WTC11 (cell line): ENCODE measurements around the gene C2orf15. TPM values are rescaled to one million over a fixed set of nuclear protein-coding genes. Genes with fewer than 3 reads are reported as not detected.

ENCODE experiments used
- ATAC-seq: fragments of 200-7000 bp; cut with Tn5 transposase; 2 replicates; pipeline ENCODE4 v1.10.0; 2021; ENCODE audit warnings: mild to moderate bottlenecking, moderate library complexity
- CTCF ChIA-PET: fragments of 300-600 bp; sonication (Branson Sonifier 250); formaldehyde crosslinking; loops from one replicate; lab custom pipeline; 2021; ENCODE audit warnings: antibody characterized with exemption; lab: Charles Lee
- POLR2A ChIA-PET: fragments of 350-600 bp; sonication (Branson Sonifier 250); formaldehyde crosslinking; loops from one replicate; lab custom pipeline; 2021; ENCODE audit warnings: antibody characterized with exemption; lab: Charles Lee
- DNase-seq: peaks from one replicate; pipeline ENCODE4 v3.0.0; 2021; ENCODE audit warnings: low spot score
- H3K27ac Mint-ChIP-seq: 2 replicates; pipeline ENCODE4 v1.8.0; 2021; ENCODE audit warnings: mixed read lengths
- H3K27me3 Mint-ChIP-seq: 2 replicates; pipeline ENCODE4 v1.8.0; 2021; ENCODE audit warnings: low read depth, mild to moderate bottlenecking, moderate library complexity, mixed read lengths
- H3K36me3 Mint-ChIP-seq: 2 replicates; pipeline ENCODE4 v1.8.0; 2021; ENCODE audit warnings: mixed read lengths
- H3K4me1 Mint-ChIP-seq: 2 replicates; pipeline ENCODE4 v1.8.0; 2022; ENCODE audit warnings: mixed read lengths
- H3K4me3 Mint-ChIP-seq: 2 replicates; pipeline ENCODE4 v1.8.0; 2021; ENCODE audit warnings: mild to moderate bottlenecking, moderate library complexity, mixed read lengths
- H3K9me3 Mint-ChIP-seq: 2 replicates; pipeline ENCODE4 v1.8.0; 2021; ENCODE audit warnings: mixed read lengths
- AFF4 ChIP-seq: sonication (generic); formaldehyde crosslinking; IDR thresholded peaks from 2 replicates; pipeline ENCODE4 v1.8.1; 2023; ENCODE audit warnings: mild to moderate bottlenecking, missing genetic modification reagents, borderline replicate concordance
- ARID4B ChIP-seq: sonication (generic); formaldehyde crosslinking; IDR thresholded peaks from 2 replicates; pipeline ENCODE4 v1.8.0; 2023; ENCODE audit warnings: missing genetic modification reagents, mild to moderate bottlenecking, borderline replicate concordance
- ATF6 ChIP-seq: sonication (generic); formaldehyde crosslinking; IDR thresholded peaks from 2 replicates; pipeline ENCODE4 v1.8.1; 2023; ENCODE audit warnings: mild to moderate bottlenecking, missing genetic modification reagents
- FOXJ3 ChIP-seq: sonication (generic); formaldehyde crosslinking; IDR thresholded peaks from 2 replicates; pipeline ENCODE4 v1.9.0; 2021; ENCODE audit warnings: missing genetic modification reagents, mild to moderate bottlenecking, borderline replicate concordance
- GABPB1 ChIP-seq: sonication (generic); formaldehyde crosslinking; IDR thresholded peaks from 2 replicates; pipeline ENCODE4 v1.8.1; 2023; ENCODE audit warnings: mild to moderate bottlenecking, missing genetic modification reagents
- JUN ChIP-seq: sonication (generic); formaldehyde crosslinking; IDR thresholded peaks from 2 replicates; pipeline ENCODE4 v1.8.0; 2023; ENCODE audit warnings: mild to moderate bottlenecking, missing genetic modification reagents
- RORB ChIP-seq: fragments of 250-450 bp; sonication (Bioruptor Pico); IDR thresholded peaks from 2 replicates; pipeline ENCODE4 v1.9.0; 2021; ENCODE audit warnings: mild to moderate bottlenecking
- ZBTB43 ChIP-seq: sonication (generic); formaldehyde crosslinking; IDR thresholded peaks from 2 replicates; pipeline ENCODE4 v1.8.1; 2023; ENCODE audit warnings: mild to moderate bottlenecking, missing genetic modification reagents
- ZSCAN18 ChIP-seq: fragments of 250-450 bp; sonication (Bioruptor Pico); IDR thresholded peaks from 2 replicates; pipeline ENCODE4 v2.1.2; 2022; ENCODE audit warnings: mild to moderate bottlenecking, moderate library complexity
- total RNA-seq: library from RNA; stranded (reverse); gene quantifications from 3 replicates; pipeline ENCODE4 v1.2.3, GENCODE V29; 2021
- TF ChIP-seq, protein P1 (sequence below): sonication (generic); formaldehyde crosslinking; conservative IDR thresholded peaks from 2 replicates; pipeline ENCODE4 v1.8.1; 2023; ENCODE audit warnings: mild to moderate bottlenecking, low read depth, missing genetic modification reagents, moderate library complexity
- TF ChIP-seq, protein P2 (sequence below): sonication (generic); formaldehyde crosslinking; IDR thresholded peaks from 2 replicates; pipeline ENCODE4 v1.8.1; 2022; ENCODE audit warnings: low read depth, missing genetic modification reagents, borderline replicate concordance

Gene C2orf15
- total RNA-seq, 1 experiment from 2014 or later, result 6.1 TPM

- TF ChIP-seq ARID4B, result no peak
- no peak for TF ChIP-seq JUN
- no peak for TF ChIP-seq ZSCAN18 (CRISPR knock-in tag)
- TF ChIP-seq, protein P1, sequence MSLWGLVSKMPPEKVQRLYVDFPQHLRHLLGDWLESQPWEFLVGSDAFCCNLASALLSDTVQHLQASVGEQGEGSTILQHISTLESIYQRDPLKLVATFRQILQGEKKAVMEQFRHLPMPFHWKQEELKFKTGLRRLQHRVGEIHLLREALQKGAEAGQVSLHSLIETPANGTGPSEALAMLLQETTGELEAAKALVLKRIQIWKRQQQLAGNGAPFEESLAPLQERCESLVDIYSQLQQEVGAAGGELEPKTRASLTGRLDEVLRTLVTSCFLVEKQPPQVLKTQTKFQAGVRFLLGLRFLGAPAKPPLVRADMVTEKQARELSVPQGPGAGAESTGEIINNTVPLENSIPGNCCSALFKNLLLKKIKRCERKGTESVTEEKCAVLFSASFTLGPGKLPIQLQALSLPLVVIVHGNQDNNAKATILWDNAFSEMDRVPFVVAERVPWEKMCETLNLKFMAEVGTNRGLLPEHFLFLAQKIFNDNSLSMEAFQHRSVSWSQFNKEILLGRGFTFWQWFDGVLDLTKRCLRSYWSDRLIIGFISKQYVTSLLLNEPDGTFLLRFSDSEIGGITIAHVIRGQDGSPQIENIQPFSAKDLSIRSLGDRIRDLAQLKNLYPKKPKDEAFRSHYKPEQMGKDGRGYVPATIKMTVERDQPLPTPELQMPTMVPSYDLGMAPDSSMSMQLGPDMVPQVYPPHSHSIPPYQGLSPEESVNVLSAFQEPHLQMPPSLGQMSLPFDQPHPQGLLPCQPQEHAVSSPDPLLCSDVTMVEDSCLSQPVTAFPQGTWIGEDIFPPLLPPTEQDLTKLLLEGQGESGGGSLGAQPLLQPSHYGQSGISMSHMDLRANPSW, result no peak
- TF ChIP-seq ZBTB43, result no peak
- no peak for TF ChIP-seq FOXJ3 (CRISPR knock-in tag)
Observed at GRCh38 chr2:99187011-99187410, 45.5 kb downstream of the C2orf15 start (continued).

- no peaks in the 10 kb centered on the region for H3K27me3 Mint-ChIP-seq
- H3K9me3 Mint-ChIP-seq, result peaks cover 12% of the 10 kb centered on the region; the same call in 1 of the 2 replicates
- no peak for ATAC-seq
- ChIA-PET CTCF (no interaction called here), POLR2A (no interaction called here)
- H3K4me1 Mint-ChIP-seq, result no peaks in the 10 kb centered on the region
- no peak overlapping the region for H3K27ac Mint-ChIP-seq
- no peak for TF ChIP-seq ATF6
- TF ChIP-seq AFF4 (CRISPR knock-in tag), result no peak
- TF ChIP-seq, protein P2, sequence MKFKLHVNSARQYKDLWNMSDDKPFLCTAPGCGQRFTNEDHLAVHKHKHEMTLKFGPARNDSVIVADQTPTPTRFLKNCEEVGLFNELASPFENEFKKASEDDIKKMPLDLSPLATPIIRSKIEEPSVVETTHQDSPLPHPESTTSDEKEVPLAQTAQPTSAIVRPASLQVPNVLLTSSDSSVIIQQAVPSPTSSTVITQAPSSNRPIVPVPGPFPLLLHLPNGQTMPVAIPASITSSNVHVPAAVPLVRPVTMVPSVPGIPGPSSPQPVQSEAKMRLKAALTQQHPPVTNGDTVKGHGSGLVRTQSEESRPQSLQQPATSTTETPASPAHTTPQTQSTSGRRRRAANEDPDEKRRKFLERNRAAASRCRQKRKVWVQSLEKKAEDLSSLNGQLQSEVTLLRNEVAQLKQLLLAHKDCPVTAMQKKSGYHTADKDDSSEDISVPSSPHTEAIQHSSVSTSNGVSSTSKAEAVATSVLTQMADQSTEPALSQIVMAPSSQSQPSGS (CRISPR knock-in tag), result no peak
- TF ChIP-seq GABPB1 (CRISPR knock-in tag), result no peak
- TF ChIP-seq RORB (CRISPR knock-in tag), result no peak
- H3K36me3 Mint-ChIP-seq, result peaks cover 52% of the 10 kb centered on the region
- DNase-seq, result no peak
- H3K4me3 Mint-ChIP-seq, result no peak overlapping the region
Observed at GRCh38 chr2:99188357-99188756, 46.9 kb downstream of the C2orf15 start.
